ENCODE measurements around the gene GNPTAB. TPM values are rescaled to one million over a fixed set of nuclear protein-coding genes. Genes with fewer than 3 reads are reported as not detected.

Gene GNPTAB
- total and polyA plus RNA-seq, 2 of the 13 experiments (the other 11 are each of a cell fraction or from before 2014, with no cell fraction given), result 13.6 to 19.4 TPM

DNA sequence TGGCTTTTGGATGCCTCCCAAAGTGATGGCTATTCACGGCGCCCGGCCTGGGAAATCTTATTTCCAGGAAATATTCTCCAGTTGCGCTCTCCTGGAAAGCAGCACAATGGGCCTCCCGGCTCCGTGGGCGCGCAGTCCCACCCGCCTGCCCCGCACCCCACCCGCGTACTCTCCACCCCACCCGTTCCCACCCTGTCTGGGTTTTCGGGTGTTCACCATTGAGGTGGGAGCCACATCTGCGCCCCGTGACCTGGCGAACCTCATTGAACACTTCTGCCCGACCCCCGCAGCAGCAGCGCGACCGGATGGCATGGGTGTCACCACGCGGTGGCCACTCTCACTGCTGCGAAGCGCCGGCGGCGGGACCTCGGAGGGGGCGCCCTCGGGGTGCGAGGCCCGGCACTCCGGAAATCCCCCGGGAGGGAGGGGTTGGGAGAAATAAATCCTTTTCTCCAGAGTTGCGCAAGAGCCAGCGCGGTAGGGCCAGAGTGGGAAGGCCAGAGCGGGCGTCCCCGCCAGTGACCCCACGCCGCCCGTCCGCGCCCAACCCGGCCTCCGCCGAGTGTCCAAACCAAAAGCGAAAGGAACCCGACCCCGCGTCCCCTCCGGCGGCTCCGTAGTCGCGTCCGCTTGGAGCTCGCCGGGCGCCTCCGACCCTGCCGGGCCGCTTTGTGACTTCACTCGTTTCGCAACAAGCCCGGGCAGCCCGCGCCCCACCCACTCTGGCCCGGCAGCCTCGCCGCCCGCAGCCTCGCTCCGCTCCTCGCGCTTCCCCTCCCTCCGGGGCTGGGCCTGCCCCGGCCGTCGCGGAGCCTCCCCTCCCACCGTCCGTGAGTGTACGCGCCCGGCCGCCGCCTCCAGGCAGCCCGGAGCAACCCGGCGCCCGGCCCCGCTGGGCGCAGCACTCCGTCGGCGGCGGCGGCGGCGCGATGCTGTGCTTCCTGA is 46.4 kb upstream of the GNPTAB start, which contains the start of gene DRAM1 (continued):
- TF ChIP-seq, protein P1, sequence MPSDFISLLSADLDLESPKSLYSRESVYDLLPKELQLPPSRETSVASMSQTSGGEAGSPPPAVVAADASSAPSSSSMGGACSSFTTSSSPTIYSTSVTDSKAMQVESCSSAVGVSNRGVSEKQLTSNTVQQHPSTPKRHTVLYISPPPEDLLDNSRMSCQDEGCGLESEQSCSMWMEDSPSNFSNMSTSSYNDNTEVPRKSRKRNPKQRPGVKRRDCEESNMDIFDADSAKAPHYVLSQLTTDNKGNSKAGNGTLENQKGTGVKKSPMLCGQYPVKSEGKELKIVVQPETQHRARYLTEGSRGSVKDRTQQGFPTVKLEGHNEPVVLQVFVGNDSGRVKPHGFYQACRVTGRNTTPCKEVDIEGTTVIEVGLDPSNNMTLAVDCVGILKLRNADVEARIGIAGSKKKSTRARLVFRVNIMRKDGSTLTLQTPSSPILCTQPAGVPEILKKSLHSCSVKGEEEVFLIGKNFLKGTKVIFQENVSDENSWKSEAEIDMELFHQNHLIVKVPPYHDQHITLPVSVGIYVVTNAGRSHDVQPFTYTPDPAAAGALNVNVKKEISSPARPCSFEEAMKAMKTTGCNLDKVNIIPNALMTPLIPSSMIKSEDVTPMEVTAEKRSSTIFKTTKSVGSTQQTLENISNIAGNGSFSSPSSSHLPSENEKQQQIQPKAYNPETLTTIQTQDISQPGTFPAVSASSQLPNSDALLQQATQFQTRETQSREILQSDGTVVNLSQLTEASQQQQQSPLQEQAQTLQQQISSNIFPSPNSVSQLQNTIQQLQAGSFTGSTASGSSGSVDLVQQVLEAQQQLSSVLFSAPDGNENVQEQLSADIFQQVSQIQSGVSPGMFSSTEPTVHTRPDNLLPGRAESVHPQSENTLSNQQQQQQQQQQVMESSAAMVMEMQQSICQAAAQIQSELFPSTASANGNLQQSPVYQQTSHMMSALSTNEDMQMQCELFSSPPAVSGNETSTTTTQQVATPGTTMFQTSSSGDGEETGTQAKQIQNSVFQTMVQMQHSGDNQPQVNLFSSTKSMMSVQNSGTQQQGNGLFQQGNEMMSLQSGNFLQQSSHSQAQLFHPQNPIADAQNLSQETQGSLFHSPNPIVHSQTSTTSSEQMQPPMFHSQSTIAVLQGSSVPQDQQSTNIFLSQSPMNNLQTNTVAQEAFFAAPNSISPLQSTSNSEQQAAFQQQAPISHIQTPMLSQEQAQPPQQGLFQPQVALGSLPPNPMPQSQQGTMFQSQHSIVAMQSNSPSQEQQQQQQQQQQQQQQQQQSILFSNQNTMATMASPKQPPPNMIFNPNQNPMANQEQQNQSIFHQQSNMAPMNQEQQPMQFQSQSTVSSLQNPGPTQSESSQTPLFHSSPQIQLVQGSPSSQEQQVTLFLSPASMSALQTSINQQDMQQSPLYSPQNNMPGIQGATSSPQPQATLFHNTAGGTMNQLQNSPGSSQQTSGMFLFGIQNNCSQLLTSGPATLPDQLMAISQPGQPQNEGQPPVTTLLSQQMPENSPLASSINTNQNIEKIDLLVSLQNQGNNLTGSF (CRISPR knock-in tag; IDR thresholded peaks at IDR 0.05), result no peak
- TF ChIP-seq, protein P2, sequence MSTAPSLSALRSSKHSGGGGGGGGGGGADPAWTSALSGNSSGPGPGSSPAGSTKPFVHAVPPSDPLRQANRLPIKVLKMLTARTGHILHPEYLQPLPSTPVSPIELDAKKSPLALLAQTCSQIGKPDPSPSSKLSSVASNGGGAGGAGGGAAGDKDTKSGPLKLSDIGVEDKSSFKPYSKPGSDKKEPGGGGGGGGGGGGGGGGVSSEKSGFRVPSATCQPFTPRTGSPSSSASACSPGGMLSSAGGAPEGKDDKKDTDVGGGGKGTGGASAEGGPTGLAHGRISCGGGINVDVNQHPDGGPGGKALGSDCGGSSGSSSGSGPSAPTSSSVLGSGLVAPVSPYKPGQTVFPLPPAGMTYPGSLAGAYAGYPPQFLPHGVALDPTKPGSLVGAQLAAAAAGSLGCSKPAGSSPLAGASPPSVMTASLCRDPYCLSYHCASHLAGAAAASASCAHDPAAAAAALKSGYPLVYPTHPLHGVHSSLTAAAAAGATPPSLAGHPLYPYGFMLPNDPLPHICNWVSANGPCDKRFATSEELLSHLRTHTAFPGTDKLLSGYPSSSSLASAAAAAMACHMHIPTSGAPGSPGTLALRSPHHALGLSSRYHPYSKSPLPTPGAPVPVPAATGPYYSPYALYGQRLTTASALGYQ (CRISPR knock-in tag; IDR thresholded peaks at IDR 0.05), result peak; percentile 70; the same call in 1 of the 2 replicates
- no peak for TF ChIP-seq ZNF337 (CRISPR knock-in tag; IDR thresholded peaks at IDR 0.05; ENCODE audit: borderline replicate concordance, low read depth)
- peak; percentile 75; the same call in 1 of the 2 replicates for TF ChIP-seq ARID5B (CRISPR knock-in tag; IDR thresholded peaks at IDR 0.05)
- no peak for TF ChIP-seq NONO (IDR thresholded peaks at IDR 0.05)
- TF ChIP-seq NONO (CRISPR knock-in tag; conservative IDR thresholded peaks at IDR 0.05), result peak; percentile 58
- TF ChIP-seq PRMT3 (CRISPR knock-in tag; IDR thresholded peaks at IDR 0.05; ENCODE audit: borderline replicate concordance, low read depth), result 0 out of 2 replicates have a peak, but pooled peaks have one; percentile 40
- TF ChIP-seq ARNT2 (CRISPR knock-in tag; IDR thresholded peaks at IDR 0.05; ENCODE audit: low read depth), result peak; percentile 53
- TF ChIP-seq SP2 (CRISPR knock-in tag; IDR thresholded peaks at IDR 0.05), result no peak; the same call in 1 of the 2 replicates
- no peak for TF ChIP-seq RFX5 (IDR thresholded peaks at IDR 0.05; ENCODE audit: low read depth, low read length)
- peak; percentile 60; the same call in 1 of the 2 replicates for TF ChIP-seq ARID2 (CRISPR knock-in tag; IDR thresholded peaks at IDR 0.05; ENCODE audit: borderline replicate concordance)
